Dermis blood vessel endothelial cell (primary cell): Measurements from ENCODE around the gene GLG1. TPM values are rescaled to one million over a fixed set of nuclear protein-coding genes. Genes with fewer than 3 reads are reported as not detected.

ENCODE experiments used
- DNase-seq: peaks from one replicate; pipeline ENCODE4 v3.0.0; 2010
- total RNA-seq: library from RNA; depleted of rRNA; stranded (reverse); fragments of >200 nt; gene quantifications from 2 replicates; pipeline ENCODE4 v1.2.3, GENCODE V29; 2014

GLG1 gene
- total RNA-seq, 1 donor from 2014 or later: 104 TPM

GRCh38 chr16:74608381-74608780 lies 1.5 kb upstream of the GLG1 start:
- no peak for DNase-seq

GRCh38 chr16:74607962-74608356 lies 1.0 kb upstream of the GLG1 start:
- no peak for DNase-seq

- no peak for DNase-seq
Measured at GRCh38 chr16:74607310-74607961, 522 bp upstream of the GLG1 start.

- peak; percentile 19 for DNase-seq
Measured at GRCh38 chr16:74605746-74606520, 981 bp downstream of the GLG1 start.

GRCh38 chr16:74605332-74605731 lies 1.6 kb downstream of the GLG1 start:
- no peak for DNase-seq

GRCh38 chr16:74603848-74604247 lies 3.1 kb downstream of the GLG1 start:
- DNase-seq: peak; percentile 61

- no peak for DNase-seq
Measured at GRCh38 chr16:74601126-74601871, 5.6 kb downstream of the GLG1 start.

- DNase-seq: no peak
Measured at GRCh38 chr16:74596586-74596985, 10.3 kb downstream of the GLG1 start.

GRCh38 chr16:74592847-74593246 lies 14.1 kb downstream of the GLG1 start:
- DNase-seq: no peak

GRCh38 chr16:74591876-74592650 lies 14.9 kb downstream of the GLG1 start:
- no peak for DNase-seq

GRCh38 chr16:74586948-74587347 lies 20.0 kb downstream of the GLG1 start:
- no peak for DNase-seq

- DNase-seq: no peak
Measured at GRCh38 chr16:74585846-74586443, 21.0 kb downstream of the GLG1 start.

GRCh38 chr16:74583926-74584666 lies 22.8 kb downstream of the GLG1 start:
- no peak for DNase-seq

GRCh38 chr16:74582970-74583369 lies 23.9 kb downstream of the GLG1 start:
- no peak for DNase-seq

- no peak for DNase-seq
Measured at GRCh38 chr16:74580833-74581232, 26.1 kb downstream of the GLG1 start.

- DNase-seq: no peak
Measured at GRCh38 chr16:74578838-74579237, 28.1 kb downstream of the GLG1 start.

GRCh38 chr16:74578433-74578832 lies 28.5 kb downstream of the GLG1 start:
- DNase-seq: no peak

GRCh38 chr16:74577882-74578366 lies 29.0 kb downstream of the GLG1 start:
- DNase-seq: peak; percentile 29

- DNase-seq: no peak
Measured at GRCh38 chr16:74575807-74576643, 30.9 kb downstream of the GLG1 start.

- DNase-seq: no peak
Measured at GRCh38 chr16:74575175-74575806, 31.6 kb downstream of the GLG1 start.
